ENCODE results near the gene GSE1.

GSE1 gene

DNA sequence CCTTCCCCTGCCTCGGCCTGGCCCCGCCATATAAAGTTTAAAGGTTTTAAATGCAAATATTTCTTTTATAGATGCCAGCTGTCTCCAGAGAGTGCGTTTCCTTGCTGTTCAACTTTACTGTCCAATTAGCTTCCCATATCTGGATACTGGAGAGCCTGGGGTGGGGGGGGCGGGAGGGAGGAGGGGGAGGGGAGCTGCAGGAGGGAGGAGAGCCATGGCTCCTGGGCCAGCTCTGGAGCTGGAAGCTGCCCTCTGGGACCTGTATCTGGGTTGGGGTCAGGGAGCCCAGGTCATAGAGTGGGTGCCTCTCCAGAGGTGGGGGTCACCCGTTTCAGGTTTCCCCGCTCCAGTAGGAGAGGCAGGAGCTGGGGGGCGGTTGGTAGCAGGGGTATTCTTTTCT, 6.2 kb upstream of the GSE1 start:
- no peak for DNase-seq (ENCODE audit: low spot score)

- DNase-seq (ENCODE audit: low spot score) = no peak
Measured at GRCh38 chr16:85607321-85607765, 5.8 kb upstream of the GSE1 start.

GRCh38 chr16:85607796-85608514, 5.2 kb upstream of the GSE1 start:
- no peak for DNase-seq (ENCODE audit: low spot score)

- no peak for DNase-seq (ENCODE audit: low spot score)
Measured at GRCh38 chr16:85608515-85608885, 4.6 kb upstream of the GSE1 start.

GRCh38 chr16:85608887-85609286, 4.2 kb upstream of the GSE1 start:
- no peak for DNase-seq (ENCODE audit: low spot score)

DNA sequence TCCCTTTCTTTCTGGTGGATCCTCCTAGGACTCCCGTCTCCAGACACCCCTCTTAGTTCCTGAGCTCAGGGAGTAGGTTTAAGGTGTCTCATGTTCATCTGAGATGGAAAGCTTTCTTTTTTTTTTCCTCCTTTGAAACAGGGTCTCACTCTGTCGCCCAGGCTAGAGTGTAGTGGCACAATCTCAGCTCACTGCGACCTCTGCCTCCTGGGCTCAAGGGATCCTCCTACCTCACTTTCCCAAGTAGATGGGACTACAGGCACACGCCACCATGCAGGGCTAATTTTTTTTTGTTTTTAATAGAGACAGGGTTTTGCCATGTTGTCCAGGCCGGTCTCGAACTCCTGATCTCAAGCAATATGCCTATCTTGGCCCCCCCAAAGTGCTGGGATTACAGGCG, 3.6 kb upstream of the GSE1 start:
- DNase-seq (ENCODE audit: low spot score) = no peak

DNA sequence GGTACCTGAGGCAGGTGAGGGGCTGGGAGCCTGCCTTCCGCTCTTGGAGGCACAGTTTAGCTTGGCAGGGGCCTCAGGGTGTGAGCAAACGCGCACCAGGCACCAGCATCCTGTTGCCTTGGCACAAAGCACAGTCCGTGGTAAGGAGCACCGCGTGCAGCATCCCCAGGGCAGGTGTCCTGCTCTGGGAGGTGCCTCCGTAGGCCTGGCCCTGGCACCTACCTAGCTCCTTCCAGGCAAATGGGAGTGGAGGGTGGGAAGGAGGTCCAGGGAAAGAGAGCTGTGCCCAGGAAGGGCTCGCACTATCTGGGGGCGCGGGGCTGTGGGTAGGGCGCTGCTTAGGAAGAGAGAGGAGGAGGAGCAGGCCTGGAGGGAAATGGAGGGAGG, 3.1 kb upstream of the GSE1 start:
- no peak for DNase-seq (ENCODE audit: low spot score)

DNA sequence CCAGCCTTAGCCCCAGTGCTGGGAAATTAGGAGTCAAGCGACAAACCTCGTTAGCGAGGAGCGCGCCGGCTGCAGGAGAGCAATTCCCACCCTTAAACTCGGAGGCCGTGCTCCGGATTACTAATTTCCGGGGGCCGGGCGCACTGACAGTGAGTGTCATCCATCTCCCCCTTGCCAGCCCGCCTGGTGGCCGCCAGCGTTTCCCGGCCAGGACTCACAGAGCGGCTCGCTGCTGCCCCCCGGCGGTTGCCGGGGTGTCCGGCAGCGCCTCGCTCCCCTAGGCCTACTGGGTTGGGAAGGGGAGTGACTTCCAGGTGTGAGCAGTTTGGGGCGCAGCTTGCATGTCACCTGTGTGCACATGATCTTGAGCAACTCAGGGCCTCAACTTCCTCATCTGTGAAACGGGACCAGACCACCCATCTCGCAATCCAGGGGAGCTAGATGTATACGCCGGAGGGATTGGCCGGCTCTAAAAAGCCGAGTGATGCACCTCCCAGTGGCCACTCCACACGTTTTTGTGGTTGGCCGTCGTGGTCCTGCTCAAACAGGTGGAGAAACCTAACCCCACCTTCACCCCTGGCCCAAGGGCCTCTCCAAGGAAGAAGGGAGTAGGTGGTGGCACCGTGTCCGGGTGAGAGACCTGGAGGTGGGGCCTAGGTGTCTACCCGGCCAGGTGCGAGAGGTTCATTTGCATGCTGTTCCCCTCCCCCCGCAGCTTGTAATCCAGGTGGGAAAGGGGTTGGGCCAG, 2.5 kb upstream of the GSE1 start:
- DNase-seq (ENCODE audit: low spot score) = peak; percentile 92

GRCh38 chr16:85611194-85611443, 2.0 kb upstream of the GSE1 start:
- DNase-seq (ENCODE audit: low spot score) = no peak

GRCh38 chr16:85611444-85612190, 1.5 kb upstream of the GSE1 start:
- peak; percentile 93 for DNase-seq (ENCODE audit: low spot score)

- DNase-seq (ENCODE audit: low spot score) = peak; percentile 94
Measured at GRCh38 chr16:85612191-85612800, 826 bp upstream of the GSE1 start.

- peak; percentile 62 for DNase-seq (ENCODE audit: low spot score)
Measured at GRCh38 chr16:85613604-85614337, 649 bp downstream of the GSE1 start.

GRCh38 chr16:85614338-85615013, 1.4 kb downstream of the GSE1 start:
- no peak for DNase-seq (ENCODE audit: low spot score)

DNA sequence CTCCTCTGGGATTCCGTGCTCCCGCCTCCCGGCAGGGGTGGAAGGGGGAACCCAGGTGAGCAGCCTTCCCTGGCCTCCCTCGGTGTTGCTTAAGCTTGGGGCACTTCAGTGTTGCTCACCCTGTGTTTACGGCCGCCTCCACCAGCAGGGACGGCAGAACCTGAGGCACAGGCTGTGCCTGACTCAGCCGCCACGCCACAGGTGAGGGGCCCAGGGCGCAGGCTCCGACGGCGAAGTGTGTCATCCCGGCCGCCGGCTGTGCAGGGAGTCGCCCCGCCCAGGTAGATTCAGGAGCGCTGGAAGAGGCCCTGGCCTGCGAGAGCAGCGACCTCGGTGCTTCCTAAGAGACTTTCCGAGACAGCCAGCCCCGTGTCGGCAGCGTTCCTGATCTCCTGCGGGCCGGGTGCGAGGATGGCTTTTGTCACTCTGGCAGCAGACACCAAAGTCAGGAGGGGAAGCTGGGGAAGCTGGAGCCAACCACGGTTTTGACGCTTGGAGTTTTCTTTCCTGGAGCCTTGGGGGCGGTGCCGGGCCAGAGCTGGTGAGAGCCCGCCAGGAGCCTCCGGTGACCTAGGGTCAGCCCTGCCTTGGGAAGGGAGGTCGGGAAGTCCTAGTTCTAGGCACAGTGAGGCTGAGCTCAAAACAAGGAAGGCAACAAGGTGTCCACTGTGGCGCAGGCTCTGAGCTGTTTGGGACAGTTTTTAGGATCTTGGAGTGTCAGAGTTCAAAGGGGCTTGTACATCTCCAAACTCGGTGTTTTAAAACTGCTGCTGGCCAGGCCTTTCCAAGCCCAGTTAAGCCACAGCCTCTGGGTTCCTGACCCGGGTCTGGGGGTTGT, 2.1 kb downstream of the GSE1 start:
- no peak for DNase-seq (ENCODE audit: low spot score)

DNA sequence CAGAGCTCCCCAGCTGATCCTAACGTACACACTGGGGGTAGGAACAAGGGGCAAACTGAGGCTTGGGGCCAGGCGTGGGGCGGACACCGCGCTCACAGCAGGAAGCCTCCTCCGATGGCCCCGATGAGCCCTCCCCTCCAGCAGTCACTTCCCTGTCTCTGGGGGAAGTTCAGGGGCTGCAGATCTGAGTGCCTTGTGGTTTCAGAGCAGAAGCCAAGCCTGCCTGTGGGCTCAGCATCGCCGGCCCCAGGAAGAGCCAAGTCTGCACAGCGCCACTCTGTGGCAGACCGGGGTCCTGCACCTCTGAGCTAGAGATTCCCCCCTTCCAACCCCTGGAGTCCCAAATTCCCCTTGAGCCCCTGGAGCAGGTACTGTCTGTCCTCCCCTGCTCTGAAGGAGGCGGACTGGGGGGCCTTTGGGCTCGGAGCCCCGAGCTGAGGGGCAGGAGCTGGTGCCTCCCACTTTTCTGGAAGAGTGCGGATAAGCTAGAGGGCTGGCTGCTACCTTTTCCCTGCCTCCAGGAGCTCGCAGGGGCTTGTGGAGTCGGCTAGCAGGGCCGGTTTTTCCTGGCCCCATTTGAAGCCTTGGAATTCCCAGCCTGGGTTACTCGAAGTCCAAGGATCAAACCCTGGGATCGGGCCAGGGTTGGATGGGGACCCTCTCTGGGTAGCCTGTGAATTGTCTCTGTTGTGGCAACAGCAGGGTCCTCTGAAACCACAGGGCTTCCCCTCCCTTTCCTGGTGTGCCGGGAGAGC, 2.9 kb downstream of the GSE1 start:
- DNase-seq (ENCODE audit: low spot score) = peak; percentile 89

GRCh38 chr16:85616607-85617321, 3.6 kb downstream of the GSE1 start:
- no peak for DNase-seq (ENCODE audit: low spot score)

GRCh38 chr16:85617948-85618347, 4.8 kb downstream of the GSE1 start:
- no peak for DNase-seq (ENCODE audit: low spot score)

DNA sequence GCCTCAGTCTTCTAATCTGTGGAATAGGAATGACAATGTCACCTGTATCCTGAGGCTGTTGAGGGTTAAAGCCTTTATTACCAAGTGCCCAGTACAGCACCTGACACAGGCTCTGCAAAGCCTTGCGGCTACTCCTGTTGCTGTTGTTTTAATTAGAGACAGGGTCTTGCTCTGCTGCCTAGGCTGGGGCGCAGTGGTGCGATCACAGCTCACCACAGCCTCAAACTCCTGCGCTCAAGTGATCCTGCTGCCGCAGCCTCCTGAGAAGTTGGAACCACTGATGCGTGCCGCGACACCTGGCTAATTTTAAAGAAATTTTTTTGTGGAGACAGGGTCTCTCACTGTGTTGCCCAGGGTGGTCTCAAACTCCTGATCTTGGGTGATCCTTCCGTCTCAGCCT, 5.4 kb downstream of the GSE1 start:
- no peak for DNase-seq (ENCODE audit: low spot score)
